T47D (cell line): ENCODE results near the gene NEDD4L.
"Not testable (repeated sequence)": the region's sequence is repeated elsewhere in the genome, so short reads cannot be mapped to it uniquely, and the experiment has no call there.

ENCODE experiments used
- DNase-seq, 2 experiments: peaks; one replicate each; pipeline versions ENCODE4 v3.0.0 to v3.0.0-alpha.2; 2011 to 2012; ENCODE audit warnings: low read depth in 1 of 2, low spot score in 1 of 2
- JUND ChIP-seq: IDR thresholded peaks from 2 replicates; pipeline ENCODE4 v1.6.1; 2012; ENCODE audit warnings: low read depth
- in situ Hi-C: cut with HindIII; loops from 2 replicates; pipeline ENCODE4 v1.10.0; 2016; ENCODE audit warnings: low sequenced_read_pairs, low pct_unique_long_range_greater_than_20kb

Gene NEDD4L

DNA sequence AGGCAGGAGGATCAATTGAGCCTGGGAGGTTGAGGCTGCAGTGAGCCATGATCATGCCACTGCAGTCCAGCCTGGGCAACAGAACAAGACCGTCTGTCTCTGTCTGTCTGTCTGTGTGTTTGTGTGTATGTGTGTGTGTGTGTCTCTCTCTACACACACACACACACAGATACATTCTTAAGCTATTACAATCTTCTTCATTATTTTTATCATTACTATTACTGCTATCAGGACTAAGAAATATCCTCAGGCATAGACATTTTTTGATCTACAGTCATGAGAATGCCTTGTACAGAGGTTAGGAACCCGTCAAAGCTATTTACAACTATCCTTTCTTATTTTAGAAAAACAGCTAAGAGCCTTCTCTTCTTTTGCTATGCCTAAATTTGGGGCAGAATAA is 207.4 kb downstream of the NEDD4L start:
- TF ChIP-seq JUND = no peak
- in situ Hi-C loops = no loop called here
- DNase-seq = no peak

DNA sequence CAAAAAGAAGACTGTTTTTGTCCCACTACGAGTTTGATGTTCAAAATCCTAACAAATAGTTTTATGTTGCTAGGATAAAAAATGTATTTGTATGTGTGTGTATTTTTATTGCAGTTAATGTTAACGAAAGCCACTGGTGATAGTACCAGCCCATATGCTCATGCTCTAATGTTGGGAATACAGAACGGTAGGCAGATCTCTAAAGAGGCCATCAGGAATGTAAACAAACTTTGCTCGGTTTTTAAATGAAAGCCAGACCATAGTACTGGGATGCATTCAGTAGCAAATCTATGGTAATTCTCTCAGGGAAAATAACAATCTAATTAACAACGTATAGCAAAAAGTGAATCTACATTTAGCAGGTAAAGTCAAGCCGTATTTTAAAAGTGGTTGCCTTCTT is 208.1 kb downstream of the NEDD4L start:
- DNase-seq = no peak
- no peak for TF ChIP-seq JUND
- in situ Hi-C loops = no loop called here

DNA sequence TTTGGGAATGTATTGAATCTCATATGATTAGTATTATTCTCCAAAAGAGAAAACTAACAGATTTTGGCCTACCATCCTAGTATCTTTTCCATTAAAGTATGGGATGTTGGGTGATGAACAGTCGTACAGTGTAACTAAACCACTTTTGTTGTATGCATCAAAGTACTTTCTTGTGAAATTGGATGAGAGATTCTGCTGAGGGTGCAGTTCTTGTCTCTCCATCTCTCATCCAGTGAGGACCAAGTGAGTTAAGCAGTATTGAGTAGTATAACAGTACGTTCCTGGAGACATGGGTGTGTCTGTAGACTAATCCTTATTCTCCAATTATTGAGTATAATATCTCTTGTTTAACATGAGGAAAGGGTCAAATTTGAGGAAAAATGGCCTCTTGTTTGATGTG is 209.3 kb downstream of the NEDD4L start:
- in situ Hi-C loops = no loop called here
- no peak for TF ChIP-seq JUND
- no peak for DNase-seq

DNA sequence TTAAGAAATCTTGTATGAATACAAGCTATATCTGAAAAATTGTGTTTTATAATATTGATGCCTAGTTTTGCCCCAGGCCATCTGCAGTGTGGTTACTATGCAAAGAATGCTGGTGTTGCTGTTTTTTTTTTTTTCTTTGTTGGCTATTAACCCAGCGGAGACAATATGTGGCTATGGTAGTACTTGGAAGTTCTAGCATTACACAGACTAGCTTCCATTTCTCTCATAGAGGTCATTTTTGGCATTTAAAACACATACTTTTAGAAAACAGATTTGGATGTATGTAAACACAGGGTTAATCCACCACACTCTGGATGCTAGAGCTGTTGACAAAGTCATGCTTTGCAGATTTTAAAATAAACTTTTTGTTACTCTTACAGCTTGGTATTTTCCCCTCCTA is 209.8 kb downstream of the NEDD4L start:
- no peak for TF ChIP-seq JUND
- DNase-seq = peak in 1 of 2 experiments; percentile 25
- in situ Hi-C loops = no loop called here

DNA sequence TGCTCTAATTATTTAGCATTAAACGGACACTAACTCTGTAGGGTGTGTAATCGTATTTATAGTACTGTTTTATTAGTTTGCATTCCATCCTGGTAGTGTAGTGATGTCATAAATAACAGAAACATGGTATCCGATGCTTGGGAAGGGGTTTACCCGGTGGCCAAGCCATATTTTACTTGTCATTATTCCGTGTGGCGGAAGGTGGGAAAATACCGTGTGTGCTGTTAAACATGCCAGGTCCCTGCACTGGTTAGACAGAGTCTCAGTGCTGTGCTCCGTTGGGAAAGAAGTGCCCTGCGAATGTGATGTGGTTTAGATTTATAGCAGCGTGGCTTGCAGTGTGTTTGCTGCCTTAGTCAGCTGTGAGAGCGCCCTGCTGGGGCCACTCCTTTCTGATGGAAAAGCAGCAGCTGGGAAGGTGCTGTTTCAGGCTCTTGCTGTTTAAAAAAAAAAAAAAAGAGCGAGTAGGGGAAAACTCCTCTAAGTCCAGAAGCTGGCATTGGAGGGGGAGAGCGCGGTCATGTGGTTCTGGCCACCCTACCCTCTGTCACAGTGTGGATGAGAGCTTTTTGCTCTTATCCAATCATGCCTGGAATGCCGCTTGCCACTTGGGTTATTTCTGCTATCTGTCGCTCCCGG is 211.0 kb downstream of the NEDD4L start:
- no peak for DNase-seq
- in situ Hi-C loops = no loop called here
- TF ChIP-seq JUND = no peak

DNA sequence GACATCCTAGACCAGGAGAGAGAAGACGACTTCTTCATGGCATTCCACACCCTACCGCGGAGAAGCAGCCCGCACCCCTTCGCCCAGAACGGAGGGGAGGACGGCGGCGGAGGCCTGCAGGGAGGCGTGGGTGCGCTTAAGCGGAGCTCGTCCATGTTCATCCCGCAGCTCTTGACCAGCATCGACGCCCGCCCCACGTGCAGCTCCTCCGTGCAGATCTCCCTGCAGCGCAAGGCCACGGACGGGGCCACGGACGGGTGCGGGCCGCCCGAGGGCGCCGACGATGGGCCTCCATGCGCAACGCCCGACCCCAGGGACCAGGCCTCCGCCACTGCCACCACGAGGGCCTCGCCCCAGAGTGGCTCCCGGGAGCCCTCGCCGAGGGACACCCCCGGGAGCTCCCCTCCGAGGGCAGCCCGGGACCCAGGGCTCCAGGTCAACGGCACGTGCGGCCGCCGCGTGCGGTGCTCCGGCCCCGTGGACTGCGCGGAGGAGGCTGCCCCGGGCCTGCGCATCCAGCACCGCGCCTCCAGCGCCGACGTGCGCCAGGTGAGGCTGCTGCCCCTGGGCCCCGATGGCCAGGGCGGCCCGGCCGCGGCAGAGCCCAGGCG is 211.8 kb downstream of the NEDD4L start:
- in situ Hi-C loops = no loop called here
- DNase-seq = no peak
- TF ChIP-seq JUND = no peak

DNA sequence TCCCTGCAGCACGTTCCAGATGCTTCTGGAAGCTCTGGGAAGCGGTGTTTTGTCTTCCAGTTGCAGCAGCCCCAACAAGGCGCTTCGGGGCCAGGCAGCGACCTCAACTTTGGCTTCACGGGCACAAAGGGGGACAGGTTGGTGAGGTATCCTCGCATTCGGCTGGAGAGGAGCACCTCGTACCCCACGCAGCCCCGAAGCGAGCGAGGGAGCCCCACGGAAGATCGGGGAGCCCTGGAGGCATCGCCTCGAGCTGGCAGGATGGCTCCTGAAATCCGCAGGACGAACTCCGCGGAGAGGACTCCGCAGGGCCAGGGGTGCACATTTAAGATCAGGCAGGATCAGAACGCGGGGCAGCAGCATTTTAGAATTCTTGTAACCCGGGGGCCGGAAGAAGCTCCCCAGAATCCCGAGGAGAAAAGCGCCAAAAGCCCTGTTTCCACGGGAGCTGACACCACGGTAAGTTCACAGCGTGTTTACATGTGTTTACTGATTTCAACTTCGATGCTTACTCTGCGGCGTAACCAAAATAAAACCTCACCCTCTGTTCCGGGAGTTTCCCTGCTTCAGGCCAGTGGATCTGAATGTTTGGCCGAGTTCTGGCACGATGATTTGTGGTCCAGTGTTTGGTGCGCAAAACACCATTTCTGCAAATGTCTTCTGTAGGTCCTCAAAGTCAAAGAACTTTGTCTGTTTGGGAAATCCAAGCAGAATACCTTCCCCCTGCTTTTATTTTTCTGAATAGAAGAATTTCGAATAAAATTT is 212.5 kb downstream of the NEDD4L start:
- no peak for TF ChIP-seq JUND
- in situ Hi-C loops = no loop called here
- no peak for DNase-seq

DNA sequence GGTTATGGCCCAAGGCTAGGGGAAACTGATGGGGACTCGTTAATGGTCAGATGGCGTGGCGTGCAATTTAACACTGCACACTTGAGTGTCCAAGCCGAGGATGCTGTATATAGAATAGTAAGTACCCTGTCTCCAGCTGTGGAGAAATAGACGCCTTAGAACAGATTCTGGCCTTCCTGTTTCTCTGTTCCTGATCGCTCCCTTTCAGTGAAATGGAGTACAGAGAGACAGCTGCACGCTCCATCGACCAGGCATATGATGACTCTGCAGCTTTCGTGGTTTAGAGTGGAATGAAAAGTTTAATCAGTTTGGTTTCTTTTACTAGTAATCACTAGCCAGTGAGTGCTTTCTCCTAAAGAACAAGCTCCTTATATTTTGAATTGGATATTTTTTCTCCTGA is 213.4 kb downstream of the NEDD4L start:
- no peak for TF ChIP-seq JUND
- DNase-seq = no peak
- in situ Hi-C loops = no loop called here

DNA sequence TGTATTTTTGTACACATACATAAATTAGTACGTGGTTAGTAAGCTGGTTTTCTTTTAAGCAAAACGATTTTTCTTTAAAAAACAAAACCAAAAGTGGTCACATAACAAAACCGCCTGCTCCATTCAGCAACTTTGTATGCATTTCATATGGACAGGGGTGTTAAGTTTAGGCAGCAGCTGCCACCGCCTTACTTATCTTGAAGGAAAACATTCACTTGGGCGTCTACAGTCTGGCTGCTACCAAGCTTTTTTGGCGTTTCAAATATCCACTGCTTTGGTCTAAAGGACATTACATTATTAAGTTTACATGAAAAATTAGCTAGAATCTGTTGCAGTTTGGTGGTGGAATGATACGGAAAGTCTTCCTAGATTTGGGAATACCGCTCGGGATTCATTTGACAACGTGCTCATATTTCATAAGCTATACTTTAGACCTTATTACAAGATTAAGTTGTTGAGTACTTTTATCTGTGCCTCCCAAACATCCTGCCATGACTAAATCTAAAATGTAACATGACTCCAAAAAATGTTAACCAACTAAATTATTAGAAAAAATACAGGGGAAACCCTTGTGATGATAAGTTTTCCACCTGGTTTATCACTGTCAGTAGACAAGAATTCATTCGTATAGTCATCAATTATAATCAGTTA is 214.8 kb downstream of the NEDD4L start:
- in situ Hi-C loops = no loop called here
- TF ChIP-seq JUND = no peak
- no peak for DNase-seq

DNA sequence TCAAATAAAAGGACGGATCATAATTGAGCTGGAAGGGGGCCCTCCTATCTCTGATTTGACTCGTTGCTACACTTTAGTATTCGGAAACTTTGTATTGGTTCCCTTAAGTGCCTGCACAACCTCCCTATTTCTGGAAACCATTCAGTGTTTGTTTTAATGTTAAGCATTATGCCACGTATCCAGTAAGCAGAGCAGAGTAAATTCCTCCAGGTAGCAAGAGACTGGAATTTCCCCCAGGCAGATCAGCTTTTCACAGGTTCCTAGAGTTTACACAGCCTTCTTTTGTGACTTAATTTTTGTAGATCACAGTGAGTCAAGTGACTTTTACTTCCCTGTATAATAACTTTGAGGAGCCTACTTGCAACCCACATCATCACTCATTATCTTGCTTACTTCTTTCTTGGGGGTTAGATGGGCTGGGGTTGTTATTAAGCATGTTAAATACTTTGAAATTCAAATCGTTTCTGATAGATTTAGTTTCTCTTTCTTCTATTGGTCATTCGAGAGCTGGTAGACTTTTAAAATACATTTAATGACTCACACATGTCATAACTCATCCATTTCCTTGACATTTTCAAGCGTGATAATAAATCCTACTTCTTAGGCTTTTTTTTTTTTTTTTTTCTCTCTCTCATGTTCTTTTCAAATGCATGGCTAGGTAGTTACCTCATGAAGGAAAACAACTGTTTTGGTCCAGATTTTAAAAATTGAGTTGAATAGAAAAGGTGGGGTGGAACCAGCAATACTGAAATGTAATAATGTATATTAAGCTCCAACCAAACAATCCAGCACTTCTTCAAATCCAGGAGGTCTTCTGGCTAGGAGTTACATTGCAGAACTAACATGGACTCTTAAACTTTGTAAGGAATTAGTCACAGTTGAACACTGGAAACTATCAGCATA is 219.3 kb downstream of the NEDD4L start:
- in situ Hi-C loops = no loop called here
- peak; percentile 51 to 78 for DNase-seq

DNA sequence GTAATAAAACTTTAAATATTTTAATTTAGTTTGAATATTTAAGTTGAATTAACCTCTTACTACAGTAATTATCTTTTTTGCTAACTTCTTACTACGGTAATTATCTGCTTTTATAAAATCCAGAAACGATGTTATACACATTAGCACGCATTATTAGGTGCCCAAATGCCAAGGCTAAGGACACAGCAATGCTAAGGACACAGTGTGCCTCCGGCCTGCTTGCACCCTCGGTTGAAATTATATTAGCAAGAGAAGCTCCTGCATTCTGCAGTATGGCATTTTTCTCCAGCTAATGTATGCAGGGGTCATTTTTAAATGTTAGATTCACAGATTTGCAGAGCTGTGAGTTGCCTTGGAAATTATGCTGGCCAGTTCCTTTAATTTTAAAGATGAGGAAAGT is 220.0 kb downstream of the NEDD4L start:
- no peak for TF ChIP-seq JUND

More for the DNA sequence above, 219.3 kb downstream of the NEDD4L start:
- no peak for TF ChIP-seq JUND

DNA sequence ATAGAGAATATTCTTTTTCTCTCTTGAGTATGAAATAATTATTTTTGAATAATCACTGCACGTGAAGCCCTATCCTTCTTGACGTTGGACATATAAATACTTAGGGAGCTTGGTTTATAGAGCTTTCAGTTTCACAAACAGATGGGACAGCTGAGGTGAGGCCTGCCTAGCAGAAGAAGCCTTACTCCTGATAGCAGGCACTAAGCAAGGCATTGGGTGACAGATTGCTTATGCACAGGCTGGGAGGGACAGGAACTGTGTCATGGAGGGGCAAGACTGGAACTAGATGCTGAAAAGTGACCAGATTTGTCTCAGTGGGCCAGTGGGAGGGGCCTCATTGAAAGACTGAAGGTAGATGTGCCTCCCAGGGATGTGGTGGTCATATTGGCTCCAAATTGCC is 220.8 kb downstream of the NEDD4L start:
- DNase-seq = no peak
- TF ChIP-seq JUND = no peak
- in situ Hi-C loops = no loop called here

More for the DNA sequence above, 220.0 kb downstream of the NEDD4L start:
- in situ Hi-C loops = no loop called here
- DNase-seq = no peak

DNA sequence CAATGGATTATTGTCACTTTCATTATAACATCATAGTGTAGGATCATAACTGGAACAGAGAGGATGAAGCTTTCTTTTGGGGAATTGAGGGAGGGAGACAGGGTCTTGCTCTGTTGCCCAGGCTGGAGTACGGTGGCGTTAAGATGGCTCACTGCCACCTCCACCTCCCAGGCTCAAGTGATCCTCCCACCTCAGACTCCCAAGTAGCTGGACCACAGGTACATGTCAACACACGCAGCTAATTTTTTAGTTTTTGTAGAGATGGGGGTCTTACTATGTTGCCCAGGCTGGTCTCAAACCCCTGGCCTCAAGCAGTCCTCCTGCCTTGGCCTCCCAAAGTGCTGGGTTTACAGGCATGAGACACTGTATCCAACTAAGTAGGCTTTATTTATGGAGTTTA is 221.5 kb downstream of the NEDD4L start:
- in situ Hi-C loops, DNase-seq: not testable (repeated sequence)
